ENCODE results near the gene LYRM1. TPM values are rescaled to one million over a fixed set of nuclear protein-coding genes. Genes with fewer than 3 reads are reported as not detected.

The LYRM1 gene
- total and polyA plus RNA-seq, 2 of the 8 experiments (the other 6 are each of a cell fraction or from before 2014, with no cell fraction given), result 11.6 to 13.4 TPM

GRCh38 chr16:20903116-20903898, 2.7 kb downstream of the LYRM1 start:
- H3K4ac ChIP-seq (replicated peaks; ENCODE audit: insufficient read length, low read depth, low read length), result no peak overlapping the region
- no peak overlapping the region for H2AFZ ChIP-seq (ENCODE audit: low read length)
- H3K56ac ChIP-seq (replicated peaks; ENCODE audit: insufficient read length, low read depth, low read length), result no peak overlapping the region
- no peaks in the 10 kb centered on the region for H4K20me1 ChIP-seq (replicated peaks in 1 of 2; ENCODE audit: control insufficient read depth in 1 of 2, insufficient read depth in 2 of 2, low read length in 2 of 2)
- POLR2A ChIA-PET (ENCODE audit: partially characterized antibody), result interaction anchor here (0.8 to 1.3 kb wide), 2 partner anchors 18 to 28 kb away, joined by 3 read pairs; no protein-coding TSS in a partner anchor
- H2BK15ac ChIP-seq (ENCODE audit: low read length), result no peak overlapping the region
- no peaks in the 10 kb centered on the region for H3K9me3 ChIP-seq (ENCODE audit: insufficient read depth in 2 of 2, low read depth in 1 of 2, low read length in 1 of 2)
- H3K4me2 ChIP-seq (ENCODE audit: insufficient read depth in 1 of 2, low read depth in 2 of 2, low read length in 2 of 2), result no peak overlapping the region
- DNase-seq (ENCODE audit: low read depth in 1 of 2, low spot score in 2 of 2) (no peak), FAIRE-seq (no peak)
- H3K79me2 ChIP-seq (ENCODE audit: control insufficient read depth in 1 of 2, insufficient read depth in 2 of 2, low read length in 2 of 2), result peaks cover 4 to 34% of the 10 kb centered on the region in 2 experiments; a peak in 2 of 4 replicates
- H3K18ac ChIP-seq (ENCODE audit: extremely low read depth, low read length), result no peak overlapping the region
- H2AK5ac ChIP-seq (ENCODE audit: low read depth, low read length), result no peak overlapping the region
- no peak overlapping the region for H2BK120ac ChIP-seq (replicated peaks; ENCODE audit: low read depth, low read length)
- H3K23me2 ChIP-seq (ENCODE audit: low read depth, low read length), result peaks cover 6% of the 10 kb centered on the region; the same call in 1 of the 2 replicates
- H4K8ac ChIP-seq (ENCODE audit: extremely low read depth, insufficient read depth, low read length), result no peak overlapping the region
- no peak overlapping the region for H4K5ac ChIP-seq (ENCODE audit: insufficient read length, low read depth, low read length)
- H2BK20ac ChIP-seq (ENCODE audit: low read length), result no peak overlapping the region
- peaks cover 0 to 5% (median 0%) of the 10 kb centered on the region in 4 experiments; a peak in 1 of 8 replicates for H3K36me3 ChIP-seq (ENCODE audit: control insufficient read depth in 2 of 4, insufficient read depth in 4 of 4, low read length in 3 of 4)
- no peak overlapping the region for H3K9ac ChIP-seq (replicated peaks in 1 of 4; ENCODE audit: extremely low read depth in 1 of 4, low read depth in 3 of 4, low read length in 3 of 4)
- CTCF ChIA-PET (ENCODE audit: partially characterized antibody), result interaction anchor here (0.8 to 1.9 kb wide), 4 partner anchors 13 to 98 kb away, joined by 3 to 4 read pairs (median 4); no protein-coding TSS in a partner anchor
- H2BK12ac ChIP-seq (ENCODE audit: low read depth, low read length), result no peak overlapping the region
- peaks cover 0 to 9% (median 3%) of the 10 kb centered on the region in 4 experiments; a peak in 3 of 7 replicates for H3K4me1 ChIP-seq (replicated peaks in 1 of 4; ENCODE audit: control insufficient read depth in 3 of 4, insufficient read depth in 4 of 4, low read length in 3 of 4)
- no peak overlapping the region for H3K4me3 ChIP-seq (ENCODE audit: extremely low read depth in 1 of 4, insufficient read depth in 2 of 4, low read depth in 3 of 4, low read length in 4 of 4)
- no peak overlapping the region for H3K23ac ChIP-seq (ENCODE audit: insufficient read length)
- H4K91ac ChIP-seq (replicated peaks; ENCODE audit: insufficient read length, low read length), result no peak overlapping the region
- H2BK5ac ChIP-seq (ENCODE audit: low read depth, low read length), result no peak overlapping the region
- 87% methylated on average over 5 of the region's 5 CpGs; no CpG with 5 or more reads in 1 of the 2 experiments for WGBS, 2 experiments (ENCODE audit: extremely low coverage in 1 of 2, insufficient coverage in 1 of 2, insufficient read length in 1 of 2, insufficient replicate concordance in 2 of 2, low coverage in 1 of 2, low lambda C conversion rate in 2 of 2, missing lambda C conversion rate in 1 of 2)
- no peak overlapping the region for H3K27ac ChIP-seq (ENCODE audit: low read depth, low read length)
- no peaks in the 10 kb centered on the region; a peak in 1 of 7 replicates for H3K27me3 ChIP-seq (replicated peaks in 1 of 4; ENCODE audit: control insufficient read depth in 3 of 4, extremely low read depth in 1 of 4, insufficient read depth in 3 of 4, low read length in 3 of 4)
- H3K79me1 ChIP-seq (ENCODE audit: low read depth, low read length), result no peaks in the 10 kb centered on the region; the same call in 1 of the 2 replicates
- H3K14ac ChIP-seq (ENCODE audit: insufficient read length), result no peak overlapping the region
- TF ChIP-seq TCF12 (IDR thresholded peaks at IDR 0.05; ENCODE audit: low read depth, low read length) (no peak), TAF1 (IDR thresholded peaks at IDR 0.05; ENCODE audit: low read depth, low read length) (no peak), ATF2 (IDR thresholded peaks at IDR 0.05; ENCODE audit: low read length) (no peak), CEBPB (IDR thresholded peaks at IDR 0.05; ENCODE audit: low read depth, low read length) (no peak), EZH2 (IDR thresholded peaks at IDR 0.05; ENCODE audit: low read depth, low read length, severe bottlenecking) (no peak), ASH2L (IDR thresholded peaks at IDR 0.05; ENCODE audit: low read length) (no peak), EGR1 (IDR thresholded peaks at IDR 0.05; ENCODE audit: borderline replicate concordance, low read depth, low read length) (no peak), YY1 (IDR thresholded peaks at IDR 0.05; ENCODE audit: low read depth, low read length) (no peak)
